WI38 (cell line): Measurements from ENCODE around the gene KIN.

ENCODE experiments used
- H3K4me3 ChIP-seq: 2 replicates; pipeline ENCODE4 v1.5.1; 2011; ENCODE audit warnings: low read depth, mild to moderate bottlenecking, control low read depth, low read length
- TF ChIP-seq, protein P1 (sequence below): IDR thresholded peaks from 2 replicates; pipeline ENCODE4 v1.5.1; 2012; ENCODE audit warnings: low read depth, mild to moderate bottlenecking, control low read depth, low read length

KIN gene

DNA sequence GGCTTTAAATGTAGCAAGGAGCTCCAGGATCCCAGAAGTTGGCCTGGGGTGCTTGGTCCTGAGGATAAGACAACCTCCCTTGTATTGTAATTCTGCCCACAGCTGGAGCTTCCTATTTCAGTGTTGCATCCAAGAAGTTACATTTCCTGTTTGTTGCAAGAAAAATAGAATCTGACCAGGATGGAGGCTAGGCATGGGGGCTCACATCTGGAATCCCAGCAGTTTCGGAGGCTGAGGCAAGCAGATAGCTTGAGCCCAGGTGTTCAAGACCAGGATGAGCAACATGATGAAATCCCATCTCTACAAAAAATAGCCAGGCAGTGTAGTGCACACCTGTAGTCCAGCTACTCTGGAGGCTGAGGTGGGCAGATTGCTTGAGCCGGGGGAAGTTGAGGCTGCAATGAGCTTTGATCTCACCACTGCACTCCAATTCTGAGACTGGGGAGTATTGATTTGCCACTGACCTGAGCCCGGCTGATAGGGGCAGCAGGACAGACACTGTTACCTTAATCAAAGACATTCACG lies 85.4 kb downstream of the KIN start:
- no peak overlapping the region for H3K4me3 ChIP-seq
- TF ChIP-seq, protein P1, sequence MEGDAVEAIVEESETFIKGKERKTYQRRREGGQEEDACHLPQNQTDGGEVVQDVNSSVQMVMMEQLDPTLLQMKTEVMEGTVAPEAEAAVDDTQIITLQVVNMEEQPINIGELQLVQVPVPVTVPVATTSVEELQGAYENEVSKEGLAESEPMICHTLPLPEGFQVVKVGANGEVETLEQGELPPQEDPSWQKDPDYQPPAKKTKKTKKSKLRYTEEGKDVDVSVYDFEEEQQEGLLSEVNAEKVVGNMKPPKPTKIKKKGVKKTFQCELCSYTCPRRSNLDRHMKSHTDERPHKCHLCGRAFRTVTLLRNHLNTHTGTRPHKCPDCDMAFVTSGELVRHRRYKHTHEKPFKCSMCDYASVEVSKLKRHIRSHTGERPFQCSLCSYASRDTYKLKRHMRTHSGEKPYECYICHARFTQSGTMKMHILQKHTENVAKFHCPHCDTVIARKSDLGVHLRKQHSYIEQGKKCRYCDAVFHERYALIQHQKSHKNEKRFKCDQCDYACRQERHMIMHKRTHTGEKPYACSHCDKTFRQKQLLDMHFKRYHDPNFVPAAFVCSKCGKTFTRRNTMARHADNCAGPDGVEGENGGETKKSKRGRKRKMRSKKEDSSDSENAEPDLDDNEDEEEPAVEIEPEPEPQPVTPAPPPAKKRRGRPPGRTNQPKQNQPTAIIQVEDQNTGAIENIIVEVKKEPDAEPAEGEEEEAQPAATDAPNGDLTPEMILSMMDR = no peak

DNA sequence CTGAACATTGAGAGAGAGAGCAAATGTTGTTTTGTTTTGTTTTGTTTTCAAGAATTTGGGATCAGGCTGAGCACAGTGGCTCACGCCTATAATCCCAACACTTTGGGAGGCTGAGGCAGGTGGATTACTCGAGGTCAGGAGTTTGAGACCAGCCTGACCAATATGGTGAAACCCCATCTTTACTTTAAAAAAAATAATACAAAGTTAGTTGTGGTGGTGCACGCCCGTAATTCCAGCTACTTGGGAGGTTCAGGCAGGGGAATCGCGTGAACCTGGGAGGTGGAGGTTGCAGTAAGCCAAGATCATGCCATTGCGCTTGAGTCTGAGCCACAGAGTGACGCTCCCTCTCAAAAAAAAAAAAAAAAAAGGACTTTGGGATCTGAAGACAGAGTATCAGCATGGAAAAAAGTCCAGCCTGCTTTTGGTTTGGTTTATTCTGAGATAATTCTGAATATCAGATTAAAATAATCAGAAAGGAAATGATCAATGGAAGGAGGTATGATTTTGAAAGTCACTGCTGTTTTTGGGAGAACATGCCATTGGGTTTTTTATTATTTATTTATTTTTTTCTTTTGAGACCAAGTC lies 86.5 kb downstream of the KIN start:
- TF ChIP-seq, protein P1 = no peak
- no peak overlapping the region for H3K4me3 ChIP-seq
